Endometrium (tissue), 2 donors: Measurements from ENCODE around the gene HBE1.
"Not testable (repeated sequence)": the region's sequence is repeated elsewhere in the genome, so short reads cannot be mapped to it uniquely, and the experiment has no call there.

Experiments used
- FAIRE-seq: peaks from 2 replicates; lab custom pipeline; 2012; peaks lifted over from hg19 to GRCh38; lab: Jason Lieb, UNC
- donor health status: control.
- donor health status: control.

Gene HBE1

GRCh38 chr11:5285703-5286340, 16.1 kb upstream of the HBE1 start:
- FAIRE-seq = no peak

DNA sequence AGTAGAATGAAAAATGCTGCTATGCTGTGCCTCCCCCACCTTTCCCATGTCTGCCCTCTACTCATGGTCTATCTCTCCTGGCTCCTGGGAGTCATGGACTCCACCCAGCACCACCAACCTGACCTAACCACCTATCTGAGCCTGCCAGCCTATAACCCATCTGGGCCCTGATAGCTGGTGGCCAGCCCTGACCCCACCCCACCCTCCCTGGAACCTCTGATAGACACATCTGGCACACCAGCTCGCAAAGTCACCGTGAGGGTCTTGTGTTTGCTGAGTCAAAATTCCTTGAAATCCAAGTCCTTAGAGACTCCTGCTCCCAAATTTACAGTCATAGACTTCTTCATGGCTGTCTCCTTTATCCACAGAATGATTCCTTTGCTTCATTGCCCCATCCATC, 14.9 kb upstream of the HBE1 start:
- no peak for FAIRE-seq

- FAIRE-seq = no peak
Observed at GRCh38 chr11:5283882-5284281, 14.1 kb upstream of the HBE1 start.

GRCh38 chr11:5283086-5283485, 13.3 kb upstream of the HBE1 start:
- FAIRE-seq = no peak

DNA sequence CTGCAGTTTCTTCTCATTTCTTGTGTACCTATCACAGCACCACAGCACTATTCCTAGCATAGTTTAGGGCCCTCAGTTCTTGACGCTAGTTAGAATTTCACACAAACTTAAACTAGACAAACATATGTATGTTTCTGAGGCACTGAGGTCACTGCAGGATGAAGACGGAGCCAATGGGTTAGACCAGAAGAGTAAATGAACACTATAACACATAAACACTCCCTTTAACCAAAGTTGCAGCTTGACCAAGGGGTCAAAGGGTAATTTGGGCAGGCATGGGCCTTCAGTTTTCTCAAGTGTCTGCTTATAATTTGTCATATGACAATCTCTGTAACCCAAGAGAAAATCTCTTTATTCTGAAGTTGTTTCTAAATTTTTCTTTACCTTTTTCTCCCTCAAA, 12.9 kb upstream of the HBE1 start:
- no peak for FAIRE-seq

- no peak for FAIRE-seq
Observed at GRCh38 chr11:5281596-5281995, 11.9 kb upstream of the HBE1 start.

DNA sequence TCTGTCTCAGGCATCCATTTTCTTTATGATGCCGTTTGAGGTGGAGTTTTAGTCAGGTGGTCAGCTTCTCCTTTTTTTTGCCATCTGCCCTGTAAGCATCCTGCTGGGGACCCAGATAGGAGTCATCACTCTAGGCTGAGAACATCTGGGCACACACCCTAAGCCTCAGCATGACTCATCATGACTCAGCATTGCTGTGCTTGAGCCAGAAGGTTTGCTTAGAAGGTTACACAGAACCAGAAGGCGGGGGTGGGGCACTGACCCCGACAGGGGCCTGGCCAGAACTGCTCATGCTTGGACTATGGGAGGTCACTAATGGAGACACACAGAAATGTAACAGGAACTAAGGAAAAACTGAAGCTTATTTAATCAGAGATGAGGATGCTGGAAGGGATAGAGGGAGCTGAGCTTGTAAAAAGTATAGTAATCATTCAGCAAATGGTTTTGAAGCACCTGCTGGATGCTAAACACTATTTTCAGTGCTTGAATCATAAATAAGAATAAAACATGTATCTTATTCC, 10.9 kb upstream of the HBE1 start:
- FAIRE-seq = no peak

GRCh38 chr11:5279471-5280090, 9.8 kb upstream of the HBE1 start:
- FAIRE-seq = no peak

DNA sequence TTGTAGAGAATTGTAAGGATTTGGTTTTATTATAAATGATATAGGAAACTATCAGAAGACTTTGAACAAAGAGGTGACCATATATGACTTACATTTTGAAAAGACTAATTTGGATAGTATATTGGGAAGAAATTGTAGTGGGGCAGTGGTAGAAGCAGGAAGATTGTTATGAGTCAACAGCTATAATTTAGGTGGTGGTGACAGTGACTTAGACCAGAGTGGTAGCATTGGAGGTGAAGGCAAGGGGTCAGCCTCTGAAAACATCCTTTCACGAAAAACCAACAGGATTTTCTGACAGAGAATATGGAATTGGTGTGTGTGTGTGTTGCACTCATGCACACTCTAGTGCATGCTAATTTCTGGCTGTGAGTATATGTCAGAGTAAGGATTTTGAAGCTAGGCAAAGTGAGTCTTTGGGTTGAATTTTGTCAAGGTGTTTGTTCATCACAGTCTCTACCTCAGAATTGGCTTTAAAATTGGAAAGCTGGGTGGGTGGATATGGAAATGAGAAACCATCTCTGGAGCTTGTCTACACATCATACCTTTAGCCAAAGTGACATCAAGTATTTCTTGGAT, 8.2 kb upstream of the HBE1 start:
- FAIRE-seq = no peak

DNA sequence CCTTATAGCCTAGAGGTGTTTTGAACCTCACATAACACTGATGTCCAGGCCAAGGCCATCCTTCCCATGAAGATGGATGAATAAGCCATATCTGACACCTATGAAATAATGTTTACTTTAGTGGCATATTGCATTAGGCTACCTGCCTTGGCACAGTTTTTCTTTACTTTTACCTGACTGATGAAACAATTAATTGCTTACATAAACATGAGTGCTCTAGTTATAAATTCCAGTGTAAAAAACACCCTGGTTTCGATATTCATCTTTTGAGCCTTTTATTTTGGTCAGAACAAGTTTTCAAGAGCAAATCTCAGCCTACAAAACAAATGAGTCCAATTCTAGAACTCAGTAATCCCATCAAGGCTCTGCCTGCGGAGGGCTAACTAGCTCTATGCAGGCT, 7.0 kb upstream of the HBE1 start:
- no peak for FAIRE-seq

- no peak for FAIRE-seq
Observed at GRCh38 chr11:5275369-5276110, 5.8 kb upstream of the HBE1 start.

DNA sequence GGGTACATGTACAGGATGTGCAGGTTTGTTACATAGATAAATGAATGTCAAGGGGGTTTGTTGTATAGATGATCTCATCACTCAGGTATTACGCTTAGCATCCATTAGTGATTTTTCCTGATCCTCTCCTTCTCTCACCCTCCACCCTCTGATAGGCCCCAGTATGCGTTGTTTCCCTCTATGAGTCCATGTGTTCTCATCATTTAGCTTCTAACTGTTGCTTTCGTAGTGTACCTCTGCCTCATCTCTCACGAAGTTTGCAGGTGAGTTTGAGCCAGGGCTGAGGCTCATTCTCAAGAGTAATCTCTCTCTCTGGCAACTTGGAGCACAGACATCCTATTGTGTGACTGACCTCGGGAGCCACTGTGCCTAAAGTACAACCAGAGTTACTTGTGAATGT, 4.7 kb upstream of the HBE1 start:
- no peak for FAIRE-seq

DNA sequence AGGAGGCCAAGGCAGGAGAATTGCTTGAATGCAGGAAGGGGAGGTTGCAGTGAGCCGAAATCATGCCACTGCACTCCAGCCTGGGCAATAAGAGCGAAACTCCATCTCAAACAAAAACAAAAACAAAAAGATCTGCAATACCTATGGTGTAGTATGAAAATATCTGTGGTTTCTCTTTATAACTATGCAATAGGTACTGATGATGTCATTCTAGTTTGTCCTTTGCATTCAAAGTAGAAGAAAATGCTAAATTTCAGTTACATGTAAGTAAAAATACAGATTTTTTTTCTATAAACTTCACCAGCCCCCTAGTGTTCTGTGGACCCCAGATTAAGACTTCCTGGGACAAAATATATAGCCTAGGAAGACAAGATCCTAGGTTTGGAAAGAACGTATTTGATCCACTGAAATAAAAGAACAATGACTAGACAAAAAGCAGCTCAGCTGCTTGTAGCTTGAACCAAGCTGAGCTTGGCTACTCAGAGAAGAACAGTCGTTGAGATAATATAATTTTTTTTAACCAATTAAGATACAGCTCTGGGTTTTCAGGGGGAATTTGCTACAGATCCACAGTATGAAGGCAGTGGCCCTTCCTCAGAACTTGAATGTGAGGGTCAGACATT, 2.8 kb upstream of the HBE1 start:
- no peak for FAIRE-seq

DNA sequence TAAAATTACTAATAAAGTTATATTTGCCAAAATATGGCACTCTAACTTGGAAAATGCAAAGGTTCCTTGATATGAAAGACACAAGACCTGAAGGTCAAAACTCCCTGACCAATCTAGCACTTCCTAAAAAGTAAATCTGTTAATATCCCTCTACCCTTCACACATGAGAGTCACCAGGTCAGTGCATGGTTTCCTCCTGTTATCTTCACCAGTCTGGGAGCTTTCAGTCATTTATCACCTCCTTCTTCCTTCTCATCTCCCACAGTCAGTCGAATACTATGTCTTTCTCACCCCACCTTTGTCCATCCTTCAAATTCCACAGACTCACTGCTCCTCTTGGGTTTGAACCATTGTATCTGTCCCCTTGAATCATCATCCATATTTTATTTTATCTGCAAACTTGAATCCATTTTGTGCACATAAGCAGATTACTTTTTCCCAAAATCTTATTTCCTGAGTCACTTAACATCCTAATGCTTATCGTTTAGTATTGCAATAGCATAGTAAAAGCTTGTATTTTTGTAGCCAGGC, 2.6 kb downstream of the HBE1 start:
- FAIRE-seq = no peak

- no peak for FAIRE-seq
Observed at GRCh38 chr11:5266609-5267008, 3.1 kb downstream of the HBE1 start.

GRCh38 chr11:5265832-5266231, 3.9 kb downstream of the HBE1 start:
- no peak for FAIRE-seq

DNA sequence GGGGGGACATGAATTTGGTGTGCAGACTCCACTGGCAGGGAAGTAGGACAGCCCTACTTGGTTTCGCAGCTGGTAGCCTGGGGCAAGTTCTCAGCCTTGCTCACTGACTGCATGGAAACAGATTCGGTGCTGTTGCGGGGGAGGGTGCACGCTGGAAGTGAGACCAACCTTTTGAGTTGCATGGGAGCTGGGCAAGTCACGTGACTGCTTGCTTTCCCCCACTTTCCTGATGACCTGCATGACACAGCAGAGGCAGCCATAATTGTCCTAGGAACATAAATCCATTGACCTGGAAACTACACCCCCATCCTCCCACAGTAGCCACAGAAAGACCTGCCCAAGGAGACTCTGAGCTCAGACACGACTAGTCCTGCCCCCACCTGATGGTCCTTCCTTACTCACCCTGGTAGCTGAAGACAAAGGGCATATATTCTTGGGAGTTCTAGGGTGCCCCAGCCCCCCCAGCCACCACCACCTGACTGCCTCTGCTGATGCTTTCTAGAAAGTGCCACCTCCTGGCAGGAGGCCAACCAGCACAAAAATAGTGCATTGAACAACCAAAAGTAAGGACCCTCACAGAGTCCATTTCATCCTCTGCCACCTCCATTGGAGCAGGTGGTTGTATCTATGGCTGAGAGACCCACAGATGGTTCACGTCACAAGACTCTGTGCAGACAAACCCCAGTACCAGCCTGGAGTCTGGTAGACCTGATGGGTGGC, 11.0 kb downstream of the HBE1 start:
- FAIRE-seq = no peak

DNA sequence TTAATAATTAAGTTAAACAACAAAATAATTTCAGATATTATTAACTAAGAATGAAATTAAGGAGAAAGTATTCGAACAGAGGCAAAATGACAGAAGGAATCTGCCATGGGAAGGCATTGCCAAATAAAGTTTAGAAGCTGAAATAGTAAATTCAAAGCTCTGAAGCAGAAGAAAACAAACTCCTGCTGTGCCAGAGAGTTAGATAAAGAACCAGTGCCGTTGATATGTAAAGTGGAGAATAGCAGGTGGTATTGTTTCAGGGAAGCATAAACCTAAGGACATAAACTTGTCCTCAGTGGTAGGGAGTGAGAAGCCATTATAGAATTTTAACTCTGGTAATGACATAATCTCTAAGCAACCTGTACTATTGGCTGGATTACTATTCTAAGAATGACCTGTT, 12.4 kb downstream of the HBE1 start:
- FAIRE-seq = no peak

GRCh38 chr11:5254646-5255413, 14.9 kb downstream of the HBE1 start, which contains the start of gene HBG2:
Gene HBG2, minus strand, starts transcription at chr11:5254781. Its CDS starts 53 bp downstream, at chr11:5254728.
- not testable (repeated sequence) for FAIRE-seq

GRCh38 chr11:5254023-5254422, 15.7 kb downstream of the HBE1 start:
- not testable (repeated sequence) for FAIRE-seq

DNA sequence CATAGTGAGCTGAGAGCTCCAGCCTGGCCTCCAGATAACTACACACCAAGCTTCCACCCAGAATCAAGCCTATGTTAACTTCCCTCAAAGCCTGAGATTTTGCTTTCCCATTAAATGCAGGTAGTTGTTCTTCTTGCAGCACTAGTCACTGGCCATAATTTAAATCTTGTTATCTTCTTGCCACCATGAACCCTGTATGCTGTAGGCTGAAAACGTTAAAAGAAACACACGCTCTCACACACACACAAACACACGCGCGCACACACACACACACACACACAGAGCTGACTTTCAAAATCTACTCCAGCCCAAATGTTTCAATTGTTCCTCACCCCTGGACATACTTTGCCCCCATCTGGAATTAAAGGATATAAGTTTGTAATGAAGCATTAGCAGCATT, 16.3 kb downstream of the HBE1 start:
- FAIRE-seq = not testable (repeated sequence)
